Activated T-cell treated with anti-CD3 and anti-CD28 coated beads, Interleukin-2, amount 50 U/mL, for 4 hours (primary cell): ENCODE data around the gene RNF40. TPM values are rescaled to one million over a fixed set of nuclear protein-coding genes. Genes with fewer than 3 reads are reported as not detected.

Source experiments
- ATAC-seq, 2 donors: fragments of 200-7000 bp; cut with Tn5 transposase; one replicate each; pipeline ENCODE4 v1.10.0; 2021
- DNase-seq: peaks from one replicate; pipeline ENCODE4 v3.0.0-alpha.2; 2020
- H3K27me3 Mint-ChIP-seq: one replicate; pipeline ENCODE4 v1.8.0; 2021; ENCODE audit warnings: low read depth, mixed read lengths
- H3K36me3 Mint-ChIP-seq: one replicate; pipeline ENCODE4 v1.8.0; 2022; ENCODE audit warnings: mixed read lengths; ENCODE audit not compliant: insufficient read depth
- H3K4me1 Mint-ChIP-seq: one replicate; pipeline ENCODE4 v1.8.0; 2021; ENCODE audit warnings: low read depth, mixed read lengths
- H3K4me3 Mint-ChIP-seq: one replicate; pipeline ENCODE4 v1.8.0; 2021; ENCODE audit warnings: mild to moderate bottlenecking, moderate library complexity, mixed read lengths
- H3K9me3 Mint-ChIP-seq: one replicate; pipeline ENCODE4 v1.8.0; 2021; ENCODE audit warnings: mixed read lengths
- total RNA-seq, 3 donors: library from RNA; stranded (reverse); gene quantifications; one replicate each; pipeline ENCODE4 v1.2.1, GENCODE V29; 2021

Gene RNF40
- total RNA-seq: 100 to 1,000 TPM; 111 to 115 (median 113) TPM

DNA sequence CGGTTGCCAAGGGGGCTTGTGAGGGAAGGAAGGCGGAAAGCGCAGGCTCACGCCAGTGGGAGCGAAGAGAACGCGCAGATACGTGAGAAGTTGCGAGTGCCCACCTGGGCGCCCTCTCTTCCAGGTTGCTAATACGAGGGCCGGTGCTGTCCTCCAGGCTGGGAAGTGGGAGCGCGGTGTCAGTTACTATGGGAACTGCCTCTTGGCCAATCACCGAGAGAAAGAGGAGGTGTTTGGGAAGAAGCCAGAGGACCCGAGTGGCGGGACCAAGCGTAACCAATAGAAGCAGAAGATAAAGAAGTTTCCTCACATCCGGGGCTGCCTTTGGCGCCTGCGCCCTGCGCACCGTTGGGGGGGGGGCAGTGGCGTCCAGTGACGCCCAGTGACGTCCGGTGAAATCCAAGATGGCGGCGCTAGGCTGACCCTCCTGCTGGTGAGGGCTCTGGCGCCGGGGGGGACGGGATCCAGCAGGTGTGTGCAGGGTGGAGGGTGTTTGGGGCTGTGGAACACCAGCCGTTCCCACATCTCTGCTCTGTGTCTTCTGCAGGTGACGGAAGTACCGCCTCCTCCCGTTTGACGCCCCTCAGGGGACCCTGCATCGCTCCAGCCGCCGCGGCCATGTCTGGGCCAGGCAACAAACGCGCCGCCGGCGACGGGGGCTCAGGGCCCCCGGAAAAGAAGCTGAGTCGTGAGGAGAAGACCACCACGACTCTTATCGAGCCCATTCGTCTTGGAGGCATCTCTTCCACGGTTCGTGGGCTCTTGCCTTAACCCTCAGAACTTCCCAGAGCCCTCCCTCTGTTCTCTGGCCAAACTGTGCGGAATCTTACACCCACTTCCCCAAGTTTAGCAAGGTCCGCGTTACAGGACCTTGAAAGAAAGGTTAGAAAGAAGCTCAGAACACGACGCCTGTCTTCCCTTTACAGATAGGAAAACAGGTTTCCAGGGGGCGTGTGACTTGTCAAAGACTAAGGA, at the start of gene RNF40, which contains the start of gene CFAP119:
TSS of gene RNF40 (plus strand) at position 395 of the 975 bp plus-strand sequence. CDS start at position 619, 224 bp downstream.
TSS of gene CFAP119 (minus strand) at position 135 of the 975 bp plus-strand sequence. CDS start 314 bp downstream, outside the sequence.
- H3K4me1 Mint-ChIP-seq: peaks cover 26% of the 10 kb centered on the region
- peak; percentile 81 for DNase-seq
- H3K4me3 Mint-ChIP-seq: peak within 1 kb of the TSS; percentile 94
- no peaks in the 10 kb centered on the region for H3K9me3 Mint-ChIP-seq
- no peaks in the 10 kb centered on the region for H3K27me3 Mint-ChIP-seq
- peaks cover 24% of the 10 kb centered on the region for H3K36me3 Mint-ChIP-seq
- ATAC-seq: peak; percentile 91 to 93

DNA sequence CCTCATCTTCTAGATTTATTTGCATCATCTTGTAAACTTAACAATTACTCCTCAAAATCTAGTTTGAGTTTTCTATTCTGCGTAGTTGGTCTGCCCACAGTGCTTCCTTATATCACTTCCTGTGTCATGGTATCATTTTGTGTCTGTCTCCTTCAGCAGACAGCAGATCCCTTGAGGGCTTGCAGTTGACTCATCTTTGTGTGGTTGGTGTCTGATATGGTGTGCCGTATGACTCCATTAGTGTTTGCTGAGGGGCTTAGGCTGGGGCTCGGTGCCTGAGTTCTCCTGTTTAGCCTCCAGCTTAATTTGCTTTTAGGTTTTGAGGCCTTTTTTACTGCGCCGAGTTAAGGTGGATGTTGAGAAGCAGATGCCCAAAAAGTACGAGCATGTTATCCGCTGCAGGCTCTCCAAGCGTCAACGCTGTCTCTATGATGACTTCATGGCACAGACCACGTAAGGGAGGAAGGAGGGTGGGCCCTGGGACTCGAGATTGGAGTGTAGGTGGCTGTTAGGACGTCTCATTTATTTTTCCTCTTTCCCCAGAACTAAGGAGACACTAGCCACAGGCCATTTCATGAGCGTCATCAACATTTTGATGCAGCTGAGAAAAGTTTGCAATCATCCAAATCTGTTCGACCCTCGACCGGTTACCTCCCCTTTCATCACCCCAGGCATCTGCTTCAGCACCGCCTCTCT, 46.2 kb upstream of the RNF40 start:
- ATAC-seq (peak; percentile 98 to 100), DNase-seq (peak; percentile 34)
- H3K36me3 Mint-ChIP-seq: peaks cover 52% of the 10 kb centered on the region
- no peaks in the 10 kb centered on the region for H3K27me3 Mint-ChIP-seq
- H3K4me3 Mint-ChIP-seq: peak overlapping the region; percentile 45
- H3K9me3 Mint-ChIP-seq: no peaks in the 10 kb centered on the region
- peaks cover 33% of the 10 kb centered on the region for H3K4me1 Mint-ChIP-seq

DNA sequence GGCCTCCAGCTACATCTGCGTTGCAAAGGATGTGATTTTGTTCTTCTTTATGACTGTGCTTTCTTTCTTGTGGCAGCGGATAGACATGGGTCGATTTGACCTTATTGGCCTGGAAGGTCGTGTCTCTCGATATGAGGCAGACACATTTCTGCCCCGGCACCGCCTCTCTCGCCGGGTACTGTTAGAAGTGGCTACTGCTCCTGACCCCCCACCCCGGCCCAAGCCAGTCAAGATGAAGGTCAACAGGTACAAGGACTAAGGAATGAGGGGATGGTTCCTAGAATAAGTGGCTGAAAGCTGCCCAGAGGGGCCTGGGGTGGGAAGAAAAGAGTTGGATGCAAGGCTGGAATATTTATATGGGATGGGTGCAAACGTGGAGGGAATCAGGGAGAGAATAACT, 42.0 kb upstream of the RNF40 start:
- ATAC-seq: no peak
- Mint-ChIP-seq H3K4me1 (peaks cover 25% of the 10 kb centered on the region), H3K27me3 (no peaks in the 10 kb centered on the region), H3K4me3 (no peak overlapping the region), H3K36me3 (peaks cover 60% of the 10 kb centered on the region), H3K9me3 (no peaks in the 10 kb centered on the region)
- no peak for DNase-seq

DNA sequence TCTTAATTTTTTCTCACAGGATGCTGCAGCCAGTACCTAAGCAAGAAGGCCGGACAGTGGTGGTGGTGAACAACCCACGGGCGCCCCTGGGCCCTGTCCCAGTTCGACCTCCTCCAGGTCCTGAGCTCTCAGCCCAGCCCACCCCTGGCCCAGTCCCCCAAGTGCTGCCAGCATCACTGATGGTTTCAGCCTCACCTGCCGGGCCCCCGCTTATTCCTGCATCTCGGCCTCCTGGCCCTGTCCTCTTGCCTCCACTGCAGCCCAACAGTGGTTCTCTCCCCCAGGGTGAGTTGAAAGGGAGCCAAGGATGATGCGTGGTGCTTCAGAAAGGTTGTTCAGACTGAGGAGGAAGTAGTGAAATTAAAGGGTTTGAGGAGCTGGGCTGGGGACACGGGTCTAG, 41.4 kb upstream of the RNF40 start:
- no peaks in the 10 kb centered on the region for H3K27me3 Mint-ChIP-seq
- no peak for DNase-seq
- no peaks in the 10 kb centered on the region for H3K9me3 Mint-ChIP-seq
- peaks cover 20% of the 10 kb centered on the region for H3K4me1 Mint-ChIP-seq
- peaks cover 59% of the 10 kb centered on the region for H3K36me3 Mint-ChIP-seq
- no peak for ATAC-seq
- H3K4me3 Mint-ChIP-seq: no peak overlapping the region

DNA sequence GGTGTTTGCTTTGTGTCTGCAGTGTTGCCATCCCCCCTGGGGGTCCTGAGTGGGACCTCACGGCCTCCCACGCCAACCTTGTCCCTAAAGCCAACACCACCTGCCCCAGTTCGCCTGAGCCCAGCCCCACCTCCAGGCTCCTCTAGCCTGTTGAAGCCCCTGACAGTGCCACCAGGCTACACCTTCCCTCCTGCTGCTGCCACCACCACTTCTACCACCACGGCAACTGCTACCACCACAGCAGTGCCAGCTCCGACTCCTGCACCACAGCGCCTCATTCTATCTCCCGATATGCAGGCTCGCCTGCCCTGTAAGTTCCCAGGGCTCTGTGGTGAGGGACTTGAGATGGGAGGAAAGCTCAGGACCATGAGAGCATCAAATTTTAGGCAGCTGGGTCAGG, 41.0 kb upstream of the RNF40 start:
- ATAC-seq (no peak), DNase-seq (no peak)
- H3K4me3 Mint-ChIP-seq: no peak overlapping the region
- no peaks in the 10 kb centered on the region for H3K9me3 Mint-ChIP-seq
- peaks cover 17% of the 10 kb centered on the region for H3K4me1 Mint-ChIP-seq
- H3K27me3 Mint-ChIP-seq: no peaks in the 10 kb centered on the region
- H3K36me3 Mint-ChIP-seq: peaks cover 58% of the 10 kb centered on the region

DNA sequence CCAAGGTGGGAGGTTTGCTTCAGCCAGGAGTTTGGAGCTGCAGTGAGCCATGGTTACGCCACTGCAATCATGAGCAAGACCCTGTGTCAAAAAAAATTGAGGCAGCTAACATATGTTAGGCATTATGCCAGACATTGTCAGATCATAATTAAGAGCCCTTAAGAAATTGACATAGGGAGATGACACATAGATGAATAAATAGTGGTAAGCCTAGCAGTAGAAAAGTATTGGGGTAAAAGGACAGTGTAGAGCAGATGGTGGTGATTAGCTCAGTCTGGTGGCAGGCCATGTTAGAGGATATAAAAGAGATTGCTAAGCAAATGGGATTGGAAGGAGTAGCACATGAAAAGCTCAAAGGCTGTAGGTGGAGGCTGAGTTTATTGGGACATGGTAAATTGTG, 40.5 kb upstream of the RNF40 start:
- DNase-seq: no peak
- ATAC-seq: no peak
- no peak overlapping the region for H3K4me3 Mint-ChIP-seq
- peaks cover 53% of the 10 kb centered on the region for H3K36me3 Mint-ChIP-seq
- H3K27me3 Mint-ChIP-seq: no peaks in the 10 kb centered on the region
- H3K9me3 Mint-ChIP-seq: no peaks in the 10 kb centered on the region
- H3K4me1 Mint-ChIP-seq: peaks cover 12% of the 10 kb centered on the region

DNA sequence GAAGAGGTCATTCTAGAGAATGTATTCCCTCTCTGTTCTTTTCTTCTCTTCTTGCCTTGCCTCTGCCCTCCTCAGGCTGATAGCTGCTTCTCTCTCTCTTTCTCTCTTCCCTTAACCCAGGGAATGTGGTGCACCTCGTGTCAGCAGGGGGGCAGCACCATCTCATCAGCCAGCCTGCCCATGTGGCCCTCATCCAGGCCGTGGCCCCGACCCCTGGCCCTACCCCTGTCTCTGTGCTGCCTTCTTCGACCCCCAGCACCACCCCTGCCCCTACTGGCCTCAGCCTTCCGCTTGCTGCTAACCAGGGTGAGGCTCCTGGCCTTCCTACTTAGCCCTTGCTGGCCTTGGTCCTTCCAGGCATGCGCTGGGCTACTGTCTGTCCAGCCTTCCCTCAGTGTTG, 39.7 kb upstream of the RNF40 start:
- Mint-ChIP-seq H3K27me3 (no peaks in the 10 kb centered on the region), H3K4me3 (no peak overlapping the region), H3K36me3 (peaks cover 49% of the 10 kb centered on the region), H3K9me3 (no peaks in the 10 kb centered on the region), H3K4me1 (peaks cover 6% of the 10 kb centered on the region)
- peak in 1 of 2 donors; percentile 18 for ATAC-seq
- no peak for DNase-seq

DNA sequence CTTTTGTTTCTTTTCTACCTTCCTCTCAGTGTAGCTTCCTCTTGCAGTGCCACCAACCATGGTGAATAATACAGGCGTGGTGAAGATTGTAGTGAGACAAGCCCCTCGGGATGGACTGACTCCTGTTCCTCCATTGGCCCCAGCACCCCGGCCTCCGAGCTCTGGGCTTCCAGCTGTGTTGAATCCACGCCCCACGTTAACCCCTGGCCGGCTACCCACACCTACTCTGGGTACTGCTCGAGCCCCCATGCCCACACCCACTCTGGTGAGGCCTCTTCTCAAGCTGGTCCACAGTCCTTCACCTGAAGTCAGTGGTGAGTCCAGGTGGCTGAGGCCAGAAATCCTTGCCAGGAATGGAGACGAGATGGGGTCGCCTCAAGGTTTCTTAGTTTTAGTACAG, 39.2 kb upstream of the RNF40 start:
- peaks cover 50% of the 10 kb centered on the region for H3K36me3 Mint-ChIP-seq
- no peaks in the 10 kb centered on the region for H3K9me3 Mint-ChIP-seq
- no peak for ATAC-seq
- H3K27me3 Mint-ChIP-seq: no peaks in the 10 kb centered on the region
- H3K4me3 Mint-ChIP-seq: no peak overlapping the region
- no peak for DNase-seq
- H3K4me1 Mint-ChIP-seq: peaks cover 6% of the 10 kb centered on the region

DNA sequence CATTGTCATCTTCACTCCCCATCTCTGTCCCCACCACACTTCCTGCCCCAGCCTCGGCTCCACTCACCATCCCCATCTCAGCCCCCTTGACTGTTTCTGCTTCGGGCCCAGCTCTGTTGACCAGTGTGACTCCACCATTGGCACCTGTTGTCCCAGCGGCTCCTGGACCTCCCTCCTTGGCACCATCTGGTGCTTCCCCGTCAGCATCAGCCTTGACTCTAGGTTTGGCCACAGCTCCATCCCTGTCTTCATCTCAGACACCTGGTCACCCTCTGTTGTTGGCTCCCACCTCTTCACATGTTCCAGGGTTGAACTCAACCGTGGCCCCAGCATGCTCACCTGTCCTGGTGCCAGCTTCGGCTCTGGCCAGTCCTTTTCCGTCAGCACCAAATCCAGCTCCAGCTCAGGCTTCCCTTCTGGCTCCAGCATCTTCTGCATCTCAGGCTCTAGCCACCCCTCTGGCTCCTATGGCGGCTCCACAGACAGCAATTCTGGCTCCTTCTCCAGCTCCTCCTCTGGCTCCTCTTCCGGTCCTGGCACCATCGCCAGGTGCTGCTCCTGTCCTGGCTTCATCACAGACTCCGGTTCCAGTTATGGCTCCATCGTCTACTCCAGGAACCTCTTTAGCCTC, 38.3 kb upstream of the RNF40 start:
- H3K36me3 Mint-ChIP-seq: peaks cover 55% of the 10 kb centered on the region
- H3K4me1 Mint-ChIP-seq: peaks cover 6% of the 10 kb centered on the region
- H3K4me3 Mint-ChIP-seq: no peak overlapping the region
- no peak for ATAC-seq
- no peaks in the 10 kb centered on the region for H3K9me3 Mint-ChIP-seq
- H3K27me3 Mint-ChIP-seq: no peaks in the 10 kb centered on the region
- DNase-seq: no peak

DNA sequence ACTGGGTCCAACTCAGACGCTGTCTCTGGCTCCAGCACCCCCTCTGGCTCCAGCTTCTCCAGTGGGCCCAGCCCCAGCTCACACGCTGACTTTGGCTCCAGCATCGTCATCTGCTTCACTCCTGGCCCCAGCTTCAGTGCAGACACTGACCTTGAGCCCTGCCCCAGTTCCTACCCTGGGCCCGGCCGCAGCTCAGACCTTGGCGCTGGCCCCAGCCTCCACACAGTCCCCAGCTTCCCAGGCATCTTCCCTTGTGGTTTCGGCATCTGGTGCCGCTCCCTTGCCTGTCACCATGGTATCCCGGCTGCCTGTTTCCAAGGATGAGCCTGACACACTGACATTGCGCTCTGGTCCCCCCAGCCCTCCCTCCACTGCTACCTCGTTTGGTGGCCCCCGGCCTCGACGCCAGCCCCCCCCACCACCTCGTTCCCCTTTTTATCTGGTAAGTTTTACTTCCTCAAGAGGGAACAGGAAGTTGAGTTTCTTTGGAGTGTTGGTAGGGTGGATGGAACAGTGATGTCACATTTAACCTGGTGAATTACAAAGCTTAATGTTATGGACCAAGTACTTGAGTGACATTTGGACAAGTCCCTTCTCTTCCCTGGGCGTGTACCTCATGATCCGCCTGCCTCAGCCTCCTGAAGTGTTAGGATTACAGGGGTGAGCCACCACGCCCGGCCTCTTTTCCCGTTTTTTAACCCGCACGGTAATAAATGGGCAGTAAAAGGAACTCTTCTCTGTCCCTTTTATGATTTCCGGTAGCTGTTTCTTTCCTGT, 37.3 kb upstream of the RNF40 start:
- ATAC-seq (peak in 1 of 2 donors; percentile 27), DNase-seq (no peak)
- H3K4me1 Mint-ChIP-seq: peaks cover 6% of the 10 kb centered on the region
- no peak overlapping the region for H3K4me3 Mint-ChIP-seq
- no peaks in the 10 kb centered on the region for H3K27me3 Mint-ChIP-seq
- H3K36me3 Mint-ChIP-seq: peaks cover 59% of the 10 kb centered on the region
- H3K9me3 Mint-ChIP-seq: no peaks in the 10 kb centered on the region

DNA sequence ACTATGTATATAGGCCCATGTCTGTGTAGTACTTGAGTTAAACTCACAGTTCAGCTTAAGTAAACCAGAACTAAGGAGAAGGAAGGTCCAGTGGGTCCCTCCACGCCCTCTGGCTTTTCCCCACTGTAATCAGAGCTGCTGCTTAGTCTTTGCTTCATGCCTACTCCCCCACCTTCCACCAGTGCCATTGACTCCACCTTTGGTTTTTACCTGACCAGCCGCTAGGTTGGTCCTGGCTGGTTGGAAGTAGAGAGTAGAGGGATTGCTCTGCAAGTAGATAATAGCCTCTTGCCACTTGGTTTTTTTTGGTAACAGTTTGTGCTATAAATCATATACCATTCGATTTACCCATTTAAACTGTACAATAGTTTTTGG, 36.7 kb upstream of the RNF40 start:
- H3K36me3 Mint-ChIP-seq: peaks cover 59% of the 10 kb centered on the region
- peaks cover 5% of the 10 kb centered on the region for H3K4me1 Mint-ChIP-seq
- no peak overlapping the region for H3K4me3 Mint-ChIP-seq
- H3K27me3 Mint-ChIP-seq: no peaks in the 10 kb centered on the region
- ATAC-seq (no peak), DNase-seq (no peak)
- no peaks in the 10 kb centered on the region for H3K9me3 Mint-ChIP-seq

DNA sequence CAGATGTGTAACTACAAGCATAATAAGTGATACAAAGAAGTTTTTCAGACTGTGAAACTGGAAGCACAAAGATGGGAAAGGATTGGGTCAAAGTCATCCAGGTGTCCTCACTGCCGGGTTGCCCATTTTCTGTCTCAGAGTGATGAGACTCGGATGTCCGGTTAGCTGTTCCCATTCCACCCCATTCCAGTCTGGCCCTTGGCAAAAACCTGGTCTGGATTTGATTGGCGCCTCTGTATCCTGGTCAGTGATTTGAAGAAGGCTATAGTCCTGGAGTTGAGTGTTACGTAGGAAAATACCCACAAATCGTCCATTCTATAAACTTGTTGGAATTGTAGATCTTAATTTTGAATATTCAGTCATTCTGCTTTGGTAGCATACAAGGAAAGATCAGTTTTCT, 33.8 kb upstream of the RNF40 start:
- Mint-ChIP-seq H3K4me1 (peaks cover 2% of the 10 kb centered on the region), H3K36me3 (peaks cover 46% of the 10 kb centered on the region), H3K27me3 (no peaks in the 10 kb centered on the region), H3K4me3 (no peak overlapping the region), H3K9me3 (no peaks in the 10 kb centered on the region)
- DNase-seq (no peak), ATAC-seq (no peak)

DNA sequence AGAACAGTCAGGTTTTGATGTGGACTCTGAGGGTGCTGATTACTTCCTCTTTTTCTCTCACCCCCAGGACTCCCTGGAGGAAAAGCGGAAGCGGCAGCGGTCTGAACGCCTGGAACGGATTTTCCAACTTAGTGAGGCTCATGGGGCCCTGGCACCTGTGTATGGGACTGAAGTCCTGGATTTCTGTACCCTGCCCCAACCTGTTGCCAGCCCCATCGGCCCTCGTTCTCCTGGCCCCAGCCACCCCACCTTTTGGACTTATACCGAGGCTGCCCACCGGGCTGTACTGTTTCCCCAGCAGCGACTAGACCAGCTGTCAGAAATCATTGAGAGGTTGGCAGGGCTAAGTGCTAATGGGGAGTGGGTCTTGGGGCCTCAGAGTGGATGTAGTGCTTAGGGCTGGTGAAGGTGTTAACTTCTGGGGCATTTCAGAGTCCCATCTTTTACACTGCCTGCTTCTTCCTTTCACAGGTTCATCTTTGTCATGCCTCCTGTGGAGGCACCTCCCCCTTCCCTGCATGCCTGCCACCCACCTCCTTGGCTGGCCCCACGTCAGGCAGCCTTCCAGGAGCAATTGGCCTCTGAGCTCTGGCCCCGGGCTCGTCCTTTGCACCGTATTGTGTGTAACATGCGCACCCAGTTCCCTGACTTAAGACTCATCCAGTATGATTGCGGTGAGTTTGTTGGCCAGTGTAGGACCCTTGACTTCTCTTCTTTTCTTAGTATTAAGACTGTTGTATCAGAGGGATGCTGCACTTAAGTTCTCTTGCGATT, 33.0 kb upstream of the RNF40 start:
- Mint-ChIP-seq H3K27me3 (no peaks in the 10 kb centered on the region), H3K36me3 (peaks cover 43% of the 10 kb centered on the region), H3K4me3 (no peak overlapping the region), H3K4me1 (peaks cover 2% of the 10 kb centered on the region), H3K9me3 (no peaks in the 10 kb centered on the region)
- ATAC-seq (no peak), DNase-seq (no peak)
